HepG2 (cell line): Measurements from ENCODE around the gene LGALS8. TPM values are rescaled to one million over a fixed set of nuclear protein-coding genes. Genes with fewer than 3 reads are reported as not detected.
A peak's percentile ranks its signal among the peaks of the same experiment; 100 is the strongest.

Experiments
- IRF2 ChIP-seq: IDR thresholded peaks from 2 replicates; pipeline ENCODE4 v1.6.1; 2018; ENCODE audit warnings: missing genetic modification reagents, missing compliant biosample characterization
- KLF11 ChIP-seq: IDR thresholded peaks from 2 replicates; pipeline ENCODE4 v1.6.1; 2016; ENCODE audit warnings: missing compliant biosample characterization
- MEF2D ChIP-seq: sonication (generic); formaldehyde crosslinking; IDR thresholded peaks from 2 replicates; pipeline ENCODE4 v1.5.1; 2020; ENCODE audit warnings: mild to moderate bottlenecking, missing genetic modification reagents
- MIER2 ChIP-seq: IDR thresholded peaks from 2 replicates; pipeline ENCODE4 v1.6.1; 2016; ENCODE audit warnings: missing biosample characterization, missing genetic modification reagents
- NR2F2 ChIP-seq: IDR thresholded peaks from 2 replicates; pipeline ENCODE4 v1.6.1; 2012; ENCODE audit warnings: low read depth, inconsistent platforms, borderline replicate concordance
- PHF20 ChIP-seq: sonication (generic); formaldehyde crosslinking; IDR thresholded peaks from 2 replicates; pipeline ENCODE4 v1.5.0; 2020; ENCODE audit warnings: mild to moderate bottlenecking, missing genetic modification reagents
- PRDM10 ChIP-seq: sonication (generic); formaldehyde crosslinking; IDR thresholded peaks from 2 replicates; pipeline ENCODE4 v1.4.0; 2020; ENCODE audit warnings: low read depth, missing genetic modification reagents
- RFXANK ChIP-seq: IDR thresholded peaks from 2 replicates; pipeline ENCODE4 v1.6.1; 2016
- SETDB1 ChIP-seq: sonication (generic); formaldehyde crosslinking; IDR thresholded peaks from 2 replicates; pipeline ENCODE4 v1.5.1; 2020; ENCODE audit warnings: missing genetic modification reagents, mild to moderate bottlenecking, borderline replicate concordance
- SMC3 ChIP-seq: IDR thresholded peaks from 2 replicates; pipeline ENCODE4 v1.6.1; 2011; ENCODE audit warnings: low read length, improper control_type of control experiment
- SRSF4 ChIP-seq: fragments of 200-400 bp; formaldehyde crosslinking; IDR thresholded peaks from one replicate; pipeline ENCODE4 v1.6.1; 2018; ENCODE audit warnings: mild to moderate bottlenecking, low read depth, low read length, moderate library complexity; ENCODE audit not compliant: poor library complexity, severe bottlenecking
- TFDP1 ChIP-seq: IDR thresholded peaks from 2 replicates; pipeline ENCODE4 v1.6.1; 2016; ENCODE audit warnings: missing compliant biosample characterization, missing genetic modification reagents, borderline replicate concordance
- ZBTB3 ChIP-seq: sonication (generic); formaldehyde crosslinking; IDR thresholded peaks from 2 replicates; pipeline ENCODE4 v1.4.0; 2020; ENCODE audit warnings: low read depth, mild to moderate bottlenecking, moderate library complexity, missing genetic modification reagents, borderline replicate concordance
- ZHX2 ChIP-seq, 2 experiments: sonication (generic) in 1 of 2; formaldehyde crosslinking in 1 of 2; IDR thresholded peaks; 2 replicates each; pipeline versions ENCODE4 v1.6.1 to v1.9.0; 2014 to 2022; ENCODE audit warnings: antibody characterized with exemption in 1 of 2, borderline replicate concordance in 1 of 2, inconsistent platforms in 1 of 2, low read depth in 1 of 2, missing genetic modification reagents in 1 of 2
- ZNF703 ChIP-seq: sonication (generic); formaldehyde crosslinking; IDR thresholded peaks from 2 replicates; pipeline ENCODE4 v1.5.1; 2020; ENCODE audit warnings: missing genetic modification reagents, mild to moderate bottlenecking, moderate library complexity, borderline replicate concordance
- polyA plus RNA-seq, 8 experiments: library from polyadenylated mRNA; depleted of rRNA in 3 of 8; stranded (reverse) in 7 of 8; unstranded in 1 of 8; fragments of >200 nt; fragmentation: Illumina TruSeq in 4 of 8; extraction: Trizol in 4 of 8; gene quantifications; 2 replicates each; pipeline versions ENCODE4 v1.2.1 to v1.2.3, GENCODE V29; 2011 to 2016; ENCODE audit warnings: low read depth in 4 of 8, missing spikeins in 1 of 8, mixed read lengths in 1 of 8; ENCODE audit not compliant: insufficient read depth in 1 of 8
- total RNA-seq, 5 experiments: library from RNA; depleted of rRNA; stranded (reverse); fragments of >200 nt; fragmentation: Illumina TruSeq; extraction: Trizol; gene quantifications; 2 replicates each; pipeline ENCODE4 v1.2.3, GENCODE V29; 2016; ENCODE audit warnings: low read depth in 1 of 5
- TF ChIP-seq, protein P1 (sequence below): IDR thresholded peaks from 2 replicates; pipeline ENCODE4 v1.6.1; 2018; ENCODE audit warnings: missing genetic modification reagents, mild to moderate bottlenecking, missing compliant biosample characterization

LGALS8 gene
- total and polyA plus RNA-seq, 2 of the 13 experiments (the other 11 are each of a cell fraction or from before 2014, with no cell fraction given) = 29.3 to 185 TPM

DNA sequence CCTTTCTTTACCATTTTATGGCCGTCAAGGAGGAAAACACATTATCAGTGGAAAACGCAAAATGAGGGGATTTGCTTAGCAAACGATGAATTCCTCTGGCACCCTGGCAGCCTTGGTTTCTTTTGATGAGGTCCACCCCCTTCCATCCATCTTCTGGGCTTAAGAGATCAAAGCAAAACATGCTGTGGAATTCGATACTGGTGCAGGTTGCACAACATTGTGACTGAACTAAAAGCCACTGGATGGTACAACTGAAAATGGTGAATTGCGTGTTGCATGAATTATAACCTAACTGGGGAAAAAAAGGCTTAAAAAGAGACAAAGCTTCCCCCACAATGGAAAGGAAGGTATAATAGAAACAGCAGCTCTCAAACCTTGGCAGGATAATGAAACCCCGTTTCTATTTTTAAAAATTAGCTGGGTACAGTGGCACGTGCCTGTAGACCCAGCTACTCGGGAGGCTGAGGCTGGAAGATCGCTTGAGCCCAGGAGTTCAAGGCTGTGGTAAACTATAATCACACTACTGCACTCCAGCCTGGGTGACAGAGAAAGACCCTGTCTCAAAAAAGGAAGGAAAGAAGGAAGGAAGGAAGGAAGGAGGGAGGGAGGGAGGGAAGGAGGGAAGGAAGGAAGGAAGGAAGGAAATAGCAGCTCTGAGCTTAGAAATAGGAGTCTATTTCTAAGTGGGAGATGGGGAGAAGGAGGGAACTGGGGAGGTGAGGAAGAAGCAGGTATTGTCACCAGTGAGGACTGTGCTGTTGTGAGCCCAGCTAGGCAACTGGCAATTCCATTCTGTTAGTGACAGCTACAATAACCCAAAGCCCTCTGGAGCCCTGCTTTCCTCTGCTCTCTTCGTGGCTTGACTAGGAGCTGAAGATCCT, 29.0 kb upstream of the LGALS8 start (continued):
- 0 out of 2 replicates have a peak, but pooled peaks have one; percentile 38 for TF ChIP-seq ZHX2 (IDR thresholded peaks at IDR 0.05; ENCODE audit: low read depth)
- no peak for TF ChIP-seq ZHX2 (CRISPR knock-in tag; IDR thresholded peaks at IDR 0.05; ENCODE audit: borderline replicate concordance)
- TF ChIP-seq ZBTB3 (CRISPR knock-in tag) = no peak
- no peak; the same call in 1 of the 2 replicates for TF ChIP-seq MEF2D (CRISPR knock-in tag)
- no peak for TF ChIP-seq RFXANK (CRISPR knock-in tag)
- TF ChIP-seq SETDB1 (CRISPR knock-in tag) = no peak
- TF ChIP-seq KLF11 (CRISPR knock-in tag) = peak; percentile 76; the same call in 1 of the 2 replicates
- no peak for TF ChIP-seq PHF20 (CRISPR knock-in tag)
- no peak for TF ChIP-seq MIER2 (CRISPR knock-in tag)
- peak; percentile 12; the same call in 1 of the 2 replicates for TF ChIP-seq TFDP1
- peak; percentile 31; the same call in 1 of the 2 replicates for TF ChIP-seq SMC3
- no peak for TF ChIP-seq PRDM10 (CRISPR knock-in tag)
- no peak for TF ChIP-seq ZNF703
- TF ChIP-seq IRF2 (CRISPR knock-in tag) = peak; percentile 75
- TF ChIP-seq, protein P1, sequence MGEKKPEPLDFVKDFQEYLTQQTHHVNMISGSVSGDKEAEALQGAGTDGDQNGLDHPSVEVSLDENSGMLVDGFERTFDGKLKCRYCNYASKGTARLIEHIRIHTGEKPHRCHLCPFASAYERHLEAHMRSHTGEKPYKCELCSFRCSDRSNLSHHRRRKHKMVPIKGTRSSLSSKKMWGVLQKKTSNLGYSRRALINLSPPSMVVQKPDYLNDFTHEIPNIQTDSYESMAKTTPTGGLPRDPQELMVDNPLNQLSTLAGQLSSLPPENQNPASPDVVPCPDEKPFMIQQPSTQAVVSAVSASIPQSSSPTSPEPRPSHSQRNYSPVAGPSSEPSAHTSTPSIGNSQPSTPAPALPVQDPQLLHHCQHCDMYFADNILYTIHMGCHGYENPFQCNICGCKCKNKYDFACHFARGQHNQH (CRISPR knock-in tag) = peak; percentile 61; the same call in 1 of the 2 replicates
- peak; percentile 45; the same call in 1 of the 2 replicates for TF ChIP-seq NR2F2
- TF ChIP-seq SRSF4 = no peak
